Progenitor cell of endocrine pancreas (in vitro differentiated cells): ENCODE measurements around the gene STK16. TPM values are rescaled to one million over a fixed set of nuclear protein-coding genes. Genes with fewer than 3 reads are reported as not detected.

Source experiments
- DNase-seq: peaks from one replicate; pipeline ENCODE4 v3.0.0; 2021; ENCODE audit warnings: low spot score; ENCODE audit not compliant: unreplicated experiment
- H3K27ac Mint-ChIP-seq: 2 replicates; pipeline ENCODE4 v1.8.0; 2021; ENCODE audit warnings: mild to moderate bottlenecking, moderate library complexity, mixed read lengths
- H3K27me3 Mint-ChIP-seq: 2 replicates; pipeline ENCODE4 v1.8.0; 2021; ENCODE audit warnings: mixed read lengths
- H3K36me3 Mint-ChIP-seq: 2 replicates; pipeline ENCODE4 v1.8.0; 2022; ENCODE audit warnings: mixed read lengths; ENCODE audit not compliant: insufficient read depth
- H3K4me1 Mint-ChIP-seq: 2 replicates; pipeline ENCODE4 v1.8.0; 2021; ENCODE audit warnings: low read depth, mixed read lengths
- H3K4me3 Mint-ChIP-seq: 2 replicates; pipeline ENCODE4 v1.8.0; 2021; ENCODE audit warnings: low read depth, mild to moderate bottlenecking, moderate library complexity, mixed read lengths
- H3K9me3 Mint-ChIP-seq: 2 replicates; pipeline ENCODE4 v1.8.0; 2021; ENCODE audit warnings: low read depth, mixed read lengths
- total RNA-seq: library from RNA; stranded (reverse); gene quantifications from 2 replicates; pipeline ENCODE4 v1.2.1, GENCODE V29; 2021
- TF ChIP-seq, protein P1 (sequence below): fragments of 200-600 bp; sonication (generic); IDR thresholded peaks from one replicate; pipeline ENCODE4 v1.5.0; 2021; ENCODE audit warnings: antibody characterized with exemption, mild to moderate bottlenecking; ENCODE audit not compliant: unreplicated experiment

Gene STK16
- total RNA-seq, 1 donor from 2014 or later = 23.2 TPM

DNA sequence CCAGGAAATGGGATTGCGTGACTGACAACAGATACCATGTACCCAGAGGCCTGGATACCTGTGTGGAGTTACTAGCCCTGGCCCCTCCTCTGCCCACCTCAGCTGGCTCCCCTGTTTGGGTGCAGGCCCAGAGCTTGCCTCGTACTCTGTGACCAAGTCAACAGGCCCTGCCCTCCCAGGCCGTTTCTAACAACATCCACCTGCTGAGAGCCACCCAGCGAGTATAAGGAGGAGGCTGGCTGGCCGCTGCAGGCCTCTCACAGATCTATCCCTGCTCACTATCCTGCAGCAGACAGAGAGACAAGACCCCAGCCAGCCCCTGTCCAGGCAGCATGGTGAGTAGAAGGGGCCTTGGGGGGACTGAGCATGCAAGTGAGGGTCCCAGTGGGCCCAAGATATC, 21.0 kb downstream of the STK16 start:
- no peak overlapping the region for H3K27ac Mint-ChIP-seq
- no peaks in the 10 kb centered on the region for H3K9me3 Mint-ChIP-seq
- peaks cover 22% of the 10 kb centered on the region for H3K27me3 Mint-ChIP-seq
- DNase-seq = no peak
- no peak overlapping the region for H3K4me3 Mint-ChIP-seq
- no peaks in the 10 kb centered on the region for H3K36me3 Mint-ChIP-seq
- H3K4me1 Mint-ChIP-seq = no peaks in the 10 kb centered on the region
- TF ChIP-seq, protein P1, sequence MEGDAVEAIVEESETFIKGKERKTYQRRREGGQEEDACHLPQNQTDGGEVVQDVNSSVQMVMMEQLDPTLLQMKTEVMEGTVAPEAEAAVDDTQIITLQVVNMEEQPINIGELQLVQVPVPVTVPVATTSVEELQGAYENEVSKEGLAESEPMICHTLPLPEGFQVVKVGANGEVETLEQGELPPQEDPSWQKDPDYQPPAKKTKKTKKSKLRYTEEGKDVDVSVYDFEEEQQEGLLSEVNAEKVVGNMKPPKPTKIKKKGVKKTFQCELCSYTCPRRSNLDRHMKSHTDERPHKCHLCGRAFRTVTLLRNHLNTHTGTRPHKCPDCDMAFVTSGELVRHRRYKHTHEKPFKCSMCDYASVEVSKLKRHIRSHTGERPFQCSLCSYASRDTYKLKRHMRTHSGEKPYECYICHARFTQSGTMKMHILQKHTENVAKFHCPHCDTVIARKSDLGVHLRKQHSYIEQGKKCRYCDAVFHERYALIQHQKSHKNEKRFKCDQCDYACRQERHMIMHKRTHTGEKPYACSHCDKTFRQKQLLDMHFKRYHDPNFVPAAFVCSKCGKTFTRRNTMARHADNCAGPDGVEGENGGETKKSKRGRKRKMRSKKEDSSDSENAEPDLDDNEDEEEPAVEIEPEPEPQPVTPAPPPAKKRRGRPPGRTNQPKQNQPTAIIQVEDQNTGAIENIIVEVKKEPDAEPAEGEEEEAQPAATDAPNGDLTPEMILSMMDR = no peak

DNA sequence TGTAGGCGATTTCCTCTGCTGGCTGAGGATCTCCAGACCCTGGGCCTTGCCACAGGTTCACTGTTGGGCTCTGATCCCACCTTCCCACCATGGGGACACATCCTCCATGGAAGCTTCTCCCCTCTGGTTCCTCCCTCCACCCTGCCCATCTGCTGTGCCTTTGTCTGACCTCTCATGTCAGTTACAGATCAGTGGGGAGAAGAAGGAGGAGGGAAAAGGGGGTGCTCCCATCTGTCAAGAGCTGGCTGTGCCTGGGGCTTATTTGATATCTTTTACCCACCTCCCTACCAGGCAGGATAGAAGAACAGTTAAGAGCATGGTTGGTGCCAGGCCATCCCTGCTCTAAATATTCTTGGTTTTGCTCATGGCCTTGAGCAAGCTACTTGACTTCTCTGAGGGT, 21.6 kb downstream of the STK16 start:
- Mint-ChIP-seq H3K4me1 (no peaks in the 10 kb centered on the region), H3K36me3 (no peaks in the 10 kb centered on the region), H3K4me3 (no peak overlapping the region), H3K27ac (no peak overlapping the region), H3K27me3 (peaks cover 21% of the 10 kb centered on the region), H3K9me3 (no peaks in the 10 kb centered on the region)
- DNase-seq = no peak
- TF ChIP-seq, protein P1 = no peak

DNA sequence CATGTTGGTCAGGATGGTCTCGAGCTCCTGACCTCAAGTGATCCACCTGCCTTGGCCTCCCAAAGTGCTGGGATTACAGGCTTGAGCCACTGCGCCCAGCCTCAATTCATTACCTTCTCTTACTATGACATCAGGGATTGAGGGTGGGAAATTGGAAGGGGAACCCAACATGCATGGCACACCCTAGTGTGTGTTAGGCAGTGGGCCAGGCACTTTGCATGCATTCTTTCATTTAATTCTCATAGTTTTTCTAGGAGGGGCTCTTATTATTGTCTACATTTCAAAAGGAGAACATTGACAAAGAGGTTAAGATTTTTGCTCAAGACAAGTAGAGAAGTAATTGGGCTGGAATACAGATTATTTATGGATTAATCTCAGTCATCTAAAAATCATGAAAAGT, 23.0 kb downstream of the STK16 start:
- Mint-ChIP-seq H3K27me3 (peaks cover 23% of the 10 kb centered on the region), H3K4me1 (no peaks in the 10 kb centered on the region), H3K4me3 (no peak overlapping the region), H3K27ac (no peak overlapping the region), H3K36me3 (no peaks in the 10 kb centered on the region), H3K9me3 (no peaks in the 10 kb centered on the region)
- TF ChIP-seq, protein P1 = no peak
- DNase-seq = no peak

DNA sequence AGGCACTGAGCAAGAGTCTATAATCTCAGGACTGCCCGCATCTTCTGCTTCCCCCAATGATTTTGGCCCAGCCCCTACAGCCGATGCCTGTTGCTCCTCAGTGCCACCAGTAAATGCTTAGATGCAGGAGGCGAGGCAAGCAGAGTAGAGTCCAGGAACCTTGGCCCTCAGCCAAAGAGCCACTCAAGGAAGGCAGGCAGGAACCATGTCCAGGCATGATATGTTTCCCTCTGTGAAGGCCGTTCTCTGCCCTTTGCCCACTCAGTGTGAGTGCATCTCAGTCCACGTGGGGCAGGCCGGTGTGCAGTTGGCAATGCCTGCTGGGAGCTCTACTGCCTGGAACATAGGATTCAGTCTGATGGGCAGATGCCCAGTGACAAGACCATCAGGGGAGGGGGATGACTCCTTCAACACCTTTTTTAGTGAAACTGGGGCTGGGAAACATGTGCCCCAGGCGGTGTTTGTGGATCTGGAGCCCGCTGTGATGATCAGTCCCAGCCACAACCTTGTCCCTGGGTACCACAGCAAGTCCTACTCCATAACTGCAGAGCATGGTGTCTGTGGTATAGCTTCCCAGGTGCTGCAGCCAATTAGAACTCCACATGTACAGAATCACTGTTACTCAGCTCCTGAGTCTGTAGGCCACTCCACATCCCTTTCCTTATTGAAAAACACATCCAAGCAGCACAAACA, 24.2 kb downstream of the STK16 start:
- H3K4me1 Mint-ChIP-seq = no peaks in the 10 kb centered on the region
- H3K27ac Mint-ChIP-seq = no peak overlapping the region
- TF ChIP-seq, protein P1 = no peak
- peaks cover 24% of the 10 kb centered on the region for H3K27me3 Mint-ChIP-seq
- H3K9me3 Mint-ChIP-seq = no peaks in the 10 kb centered on the region
- DNase-seq = no peak
- no peak overlapping the region for H3K4me3 Mint-ChIP-seq
- H3K36me3 Mint-ChIP-seq = no peaks in the 10 kb centered on the region

DNA sequence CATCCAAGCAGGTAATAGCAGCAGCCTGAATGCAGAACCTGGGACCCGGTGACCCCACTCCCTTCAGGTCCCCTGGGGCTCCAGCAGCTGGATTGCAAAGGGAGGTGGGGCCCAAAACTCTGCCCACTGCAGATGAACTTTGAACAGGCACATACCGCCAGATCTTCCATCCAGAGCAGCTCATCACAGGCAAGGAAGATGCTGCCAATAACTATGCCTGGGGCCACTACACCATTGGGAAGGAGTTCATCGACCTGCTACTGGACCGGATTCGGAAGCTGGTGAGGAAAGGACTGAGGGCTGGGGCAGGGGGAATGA, 24.7 kb downstream of the STK16 start:
- Mint-ChIP-seq H3K27me3 (peaks cover 25% of the 10 kb centered on the region), H3K27ac (no peak overlapping the region), H3K4me3 (no peak overlapping the region), H3K9me3 (no peaks in the 10 kb centered on the region), H3K36me3 (no peaks in the 10 kb centered on the region), H3K4me1 (peaks cover 4% of the 10 kb centered on the region)
- DNase-seq = no peak
- TF ChIP-seq, protein P1 = no peak
